CD14-positive monocyte (primary cell): ENCODE measurements around the gene SH3PXD2A. TPM values are rescaled to one million over a fixed set of nuclear protein-coding genes. Genes with fewer than 3 reads are reported as not detected.

ENCODE experiments used
- DNase-seq, 3 donors: peaks; one replicate each; pipeline ENCODE4 v3.0.0-alpha.2; 2011 to 2022
- H2AFZ ChIP-seq: 2 replicates; pipeline ENCODE4 v1.6.0; 2012; ENCODE audit warnings: mild to moderate bottlenecking, low read depth, low read length, inconsistent platforms; ENCODE audit not compliant: insufficient read depth, poor library complexity, severe bottlenecking
- H3K27ac ChIP-seq, 2 donors: 1 replicate in 1 of 2; 2 replicates in 1 of 2; pipeline ENCODE4 v1.5.1; 2012 to 2013; ENCODE audit warnings: low read length in 2 of 2, control low read depth in 1 of 2, inconsistent platforms in 1 of 2, low read depth in 1 of 2, mild to moderate bottlenecking in 1 of 2
- H3K27me3 ChIP-seq, 2 donors: one replicate each; pipeline versions ENCODE4 v1.6.0 to v1.6.1; 2011 to 2013; ENCODE audit warnings: low read length in 2 of 2; ENCODE audit not compliant: control insufficient read depth in 2 of 2, insufficient read depth in 2 of 2
- H3K36me3 ChIP-seq, 2 donors: replicated peaks in 1 of 2; 1 replicate in 1 of 2; 2 replicates in 1 of 2; pipeline versions ENCODE4 v1.5.1 to v1.6.1; 2012 to 2013; ENCODE audit warnings: low read length in 2 of 2, control low read depth in 1 of 2, inconsistent platforms in 1 of 2, mild to moderate bottlenecking in 1 of 2; ENCODE audit not compliant: insufficient read depth in 2 of 2, control insufficient read depth in 1 of 2
- H3K4me1 ChIP-seq, 2 donors: 1 replicate in 1 of 2; 2 replicates in 1 of 2; pipeline versions ENCODE4 v1.5.1 to v1.6.1; 2012 to 2013; ENCODE audit warnings: low read length in 2 of 2, control low read depth in 1 of 2, inconsistent platforms in 1 of 2, mild to moderate bottlenecking in 1 of 2, moderate library complexity in 1 of 2; ENCODE audit not compliant: insufficient read depth in 2 of 2, control insufficient read depth in 1 of 2
- H3K4me2 ChIP-seq: replicated peaks from 2 replicates; pipeline ENCODE3; 2012; ENCODE audit warnings: low read length, moderate library complexity, mild to moderate bottlenecking; ENCODE audit not compliant: poor library complexity, severe bottlenecking; ENCODE audit errors: extremely low read depth
- H3K4me3 ChIP-seq, 3 experiments: fragments of 200-600 bp in 1 of 3; sonication (generic) in 1 of 3; replicated peaks in 1 of 3; 1 replicate in 2 of 3; 2 replicates in 1 of 3; pipeline ENCODE4 v1.5.1; 2011 to 2013; ENCODE audit warnings: low read length in 3 of 3, mild to moderate bottlenecking in 3 of 3, control low read depth in 2 of 3, low read depth in 2 of 3, inconsistent platforms in 1 of 3, moderate library complexity in 1 of 3
- H3K79me2 ChIP-seq: 2 replicates; pipeline ENCODE4 v1.6.0; 2012; ENCODE audit warnings: mild to moderate bottlenecking, control low read depth, inconsistent platforms, low read length, moderate library complexity; ENCODE audit not compliant: insufficient read depth
- H3K9ac ChIP-seq: 2 replicates; pipeline ENCODE4 v1.6.0; 2017; ENCODE audit warnings: low read length, mild to moderate bottlenecking; ENCODE audit not compliant: insufficient read depth, poor library complexity, severe bottlenecking
- H3K9me3 ChIP-seq, 2 donors: replicated peaks in 1 of 2; 1 replicate in 1 of 2; 2 replicates in 1 of 2; pipeline versions ENCODE4 v1.5.1 to v1.6.1; 2012 to 2013; ENCODE audit warnings: low read length in 2 of 2, control low read depth in 1 of 2; ENCODE audit not compliant: control insufficient read depth in 1 of 2, insufficient read depth in 1 of 2
- H4K20me1 ChIP-seq: 2 replicates; pipeline ENCODE4 v1.6.0; 2012; ENCODE audit warnings: mild to moderate bottlenecking, low read length, control low read depth, moderate library complexity; ENCODE audit not compliant: insufficient read depth
- H3K27ac Mint-ChIP-seq, 7 donors: one replicate each; pipeline ENCODE4 v1.8.0; 2020; ENCODE audit warnings: mild to moderate bottlenecking in 7 of 7, mixed read lengths in 7 of 7, moderate library complexity in 6 of 7, inconsistent platforms in 2 of 7
- H3K27me3 Mint-ChIP-seq, 3 donors: one replicate each; pipeline ENCODE4 v1.8.0; 2021 to 2022; ENCODE audit warnings: low read depth in 3 of 3, mild to moderate bottlenecking in 3 of 3, mixed read lengths in 3 of 3, moderate library complexity in 3 of 3, inconsistent platforms in 1 of 3
- H3K36me3 Mint-ChIP-seq, 2 donors: one replicate each; pipeline ENCODE4 v1.8.0; 2020; ENCODE audit warnings: mixed read lengths in 2 of 2, inconsistent platforms in 1 of 2, mild to moderate bottlenecking in 1 of 2
- H3K4me1 Mint-ChIP-seq: one replicate; pipeline ENCODE4 v1.8.0; 2020; ENCODE audit warnings: mild to moderate bottlenecking, mixed read lengths
- H3K4me3 Mint-ChIP-seq, 2 donors: one replicate each; pipeline ENCODE4 v1.8.0; 2020; ENCODE audit warnings: mild to moderate bottlenecking in 2 of 2, mixed read lengths in 2 of 2, moderate library complexity in 1 of 2
- H3K9me3 Mint-ChIP-seq, 7 donors: one replicate each; pipeline ENCODE4 v1.8.0; 2020 to 2022; ENCODE audit warnings: mixed read lengths in 7 of 7, mild to moderate bottlenecking in 6 of 7, moderate library complexity in 6 of 7, inconsistent platforms in 2 of 7
- WGBS: methylation state at CpG from one replicate; pipeline ENCODE4 v1.1.5; 2013; ENCODE audit warnings: missing lambda C conversion rate; ENCODE audit not compliant: insufficient coverage; 5-methylcytosine and 5-hydroxymethylcytosine counted together
- intact Hi-C, 2 donors: fragments of 100-400 bp; cut with micrococcal nuclease; formaldehyde crosslinking; loops; one replicate each; pipeline versions ENCODE4 v1.15.0 to v1.15.1; 2023
- polyA plus RNA-seq, 3 donors: library from polyadenylated mRNA; depleted of rRNA in 1 of 3; unstranded in 2 of 3; stranded (reverse) in 1 of 3; fragments of 300-500 nt in 2 of 3; fragments of >200 nt in 1 of 3; fragmentation: Illumina TruSeq in 2 of 3; gene quantifications; 1 replicate in 2 of 3; 2 replicates in 1 of 3; pipeline ENCODE4 v1.2.3, GENCODE V29; 2012 to 2021
- TF ChIP-seq, protein P1 (sequence below): fragments of 200-600 bp; IDR thresholded peaks from one replicate; pipeline ENCODE4 v1.8.0; 2022; ENCODE audit warnings: antibody characterized with exemption, mild to moderate bottlenecking

SH3PXD2A gene
- polyA plus RNA-seq, 3 donors: 0.01 to 0.76 (median 0.05) TPM

DNA sequence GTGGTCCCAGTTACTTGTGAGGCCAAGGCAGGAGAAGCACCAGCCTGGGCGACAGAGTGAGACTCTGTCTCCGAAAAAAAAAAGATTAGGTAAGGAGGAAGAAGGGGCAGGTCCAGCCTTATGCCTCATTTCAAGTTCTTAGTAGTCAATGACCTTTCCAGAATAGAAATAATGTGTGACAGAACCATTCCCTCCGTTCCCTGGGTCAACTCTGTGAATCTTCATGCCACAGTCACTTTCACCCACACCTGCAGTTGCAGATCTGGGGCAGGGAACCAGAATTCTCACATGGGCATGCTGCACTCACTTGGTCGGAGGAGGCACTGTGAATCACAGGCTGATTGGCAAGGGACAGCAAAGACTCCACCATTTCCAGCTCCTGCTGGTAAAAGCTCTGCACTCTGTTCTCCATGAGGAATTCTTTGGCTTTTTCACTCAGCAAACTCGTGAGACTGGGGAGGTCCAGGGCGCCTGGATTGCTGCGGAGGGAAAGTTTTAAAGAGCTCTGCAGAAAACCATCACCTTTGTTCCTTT is 41.9 kb upstream of the SH3PXD2A start:
- no peaks in the 10 kb centered on the region for H3K9me3 Mint-ChIP-seq
- peaks cover 76 to 89% of the 10 kb centered on the region in 2 donors for H3K36me3 Mint-ChIP-seq
- H2AFZ ChIP-seq: no peak overlapping the region
- TF ChIP-seq, protein P1, sequence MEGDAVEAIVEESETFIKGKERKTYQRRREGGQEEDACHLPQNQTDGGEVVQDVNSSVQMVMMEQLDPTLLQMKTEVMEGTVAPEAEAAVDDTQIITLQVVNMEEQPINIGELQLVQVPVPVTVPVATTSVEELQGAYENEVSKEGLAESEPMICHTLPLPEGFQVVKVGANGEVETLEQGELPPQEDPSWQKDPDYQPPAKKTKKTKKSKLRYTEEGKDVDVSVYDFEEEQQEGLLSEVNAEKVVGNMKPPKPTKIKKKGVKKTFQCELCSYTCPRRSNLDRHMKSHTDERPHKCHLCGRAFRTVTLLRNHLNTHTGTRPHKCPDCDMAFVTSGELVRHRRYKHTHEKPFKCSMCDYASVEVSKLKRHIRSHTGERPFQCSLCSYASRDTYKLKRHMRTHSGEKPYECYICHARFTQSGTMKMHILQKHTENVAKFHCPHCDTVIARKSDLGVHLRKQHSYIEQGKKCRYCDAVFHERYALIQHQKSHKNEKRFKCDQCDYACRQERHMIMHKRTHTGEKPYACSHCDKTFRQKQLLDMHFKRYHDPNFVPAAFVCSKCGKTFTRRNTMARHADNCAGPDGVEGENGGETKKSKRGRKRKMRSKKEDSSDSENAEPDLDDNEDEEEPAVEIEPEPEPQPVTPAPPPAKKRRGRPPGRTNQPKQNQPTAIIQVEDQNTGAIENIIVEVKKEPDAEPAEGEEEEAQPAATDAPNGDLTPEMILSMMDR: no peak
- intact Hi-C loops: loop anchor here in 1 of 2 donors (10.0 kb wide), 1 partner anchor 307 kb away; no protein-coding TSS in a partner anchor
- no peak overlapping the region for H3K4me3 Mint-ChIP-seq
- no peak overlapping the region for H3K9ac ChIP-seq
- no peaks in the 10 kb centered on the region for H3K9me3 ChIP-seq
- H3K4me1 Mint-ChIP-seq: peaks cover 19% of the 10 kb centered on the region
- H3K27ac ChIP-seq: no peak overlapping the region
- H3K27me3 ChIP-seq: no peaks in the 10 kb centered on the region
- no peak for DNase-seq
- H3K36me3 ChIP-seq: peaks cover 66 to 87% of the 10 kb centered on the region in 2 donors
- H3K27ac Mint-ChIP-seq: peak overlapping the region in 1 of 7 donors; percentile 23
- H3K27me3 Mint-ChIP-seq: no peaks in the 10 kb centered on the region
- no peaks in the 10 kb centered on the region for H4K20me1 ChIP-seq
- no peaks in the 10 kb centered on the region for H3K79me2 ChIP-seq
- WGBS: 90% methylated on average over 2 of the region's 7 CpGs
- H3K4me1 ChIP-seq: peaks cover 3 to 18% of the 10 kb centered on the region in 2 donors
- no peak overlapping the region for H3K4me3 ChIP-seq
- no peak overlapping the region for H3K4me2 ChIP-seq

DNA sequence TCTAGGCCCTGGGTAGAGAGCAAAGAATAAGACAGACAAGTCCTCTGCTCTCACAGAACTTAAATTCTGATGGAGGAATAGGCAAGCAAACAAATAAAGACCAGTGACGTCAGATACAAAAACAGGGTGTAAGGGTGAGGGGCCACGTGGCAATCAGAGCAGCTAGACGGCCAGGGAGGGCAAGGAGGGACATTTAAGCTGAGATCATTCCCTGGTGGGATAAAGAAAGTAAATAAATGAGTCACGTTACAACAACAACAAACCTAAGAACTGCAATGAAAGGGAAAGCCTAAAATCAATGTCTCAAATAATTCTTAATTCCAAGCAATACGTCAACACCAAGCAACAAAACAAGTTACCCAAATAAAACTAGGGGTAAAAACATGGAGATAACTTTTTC is 40.8 kb upstream of the SH3PXD2A start:
- intact Hi-C loops: loop anchor here in 1 of 2 donors (10.0 kb wide), 1 partner anchor 309 kb away; no protein-coding TSS in a partner anchor
- no peaks in the 10 kb centered on the region for H3K27me3 ChIP-seq
- H3K4me3 ChIP-seq: no peak overlapping the region
- Mint-ChIP-seq H3K9me3 (no peaks in the 10 kb centered on the region), H3K4me3 (no peak overlapping the region), H3K36me3 (peaks cover 84 to 94% of the 10 kb centered on the region in 2 donors), H3K27me3 (no peaks in the 10 kb centered on the region), H3K27ac (peak overlapping the region in 5 of 7 donors; percentile 5 to 55 (median 6)), H3K4me1 (peaks cover 15% of the 10 kb centered on the region)
- no peaks in the 10 kb centered on the region for H4K20me1 ChIP-seq
- peaks cover 3 to 18% of the 10 kb centered on the region in 2 donors for H3K4me1 ChIP-seq
- no peak overlapping the region for H2AFZ ChIP-seq
- peak overlapping the region in 1 of 2 donors; percentile 62 for H3K27ac ChIP-seq
- H3K79me2 ChIP-seq: no peaks in the 10 kb centered on the region
- no peaks in the 10 kb centered on the region for H3K9me3 ChIP-seq
- WGBS: 93% methylated on average over 2 of the region's 5 CpGs
- no peak for DNase-seq
- H3K36me3 ChIP-seq: peaks cover 77 to 95% of the 10 kb centered on the region in 2 donors
- H3K9ac ChIP-seq: no peak overlapping the region
- H3K4me2 ChIP-seq: no peak overlapping the region
- TF ChIP-seq, protein P1: no peak
